Measurements from ENCODE around the gene CEP85. TPM values are rescaled to one million over a fixed set of nuclear protein-coding genes. Genes with fewer than 3 reads are reported as not detected.

Gene CEP85
- total and polyA plus RNA-seq, 9 of the 15 experiments (the other 6 are each of a cell fraction or from before 2014, with no cell fraction given) = 42.1 to 140 (median 92.6) TPM

DNA sequence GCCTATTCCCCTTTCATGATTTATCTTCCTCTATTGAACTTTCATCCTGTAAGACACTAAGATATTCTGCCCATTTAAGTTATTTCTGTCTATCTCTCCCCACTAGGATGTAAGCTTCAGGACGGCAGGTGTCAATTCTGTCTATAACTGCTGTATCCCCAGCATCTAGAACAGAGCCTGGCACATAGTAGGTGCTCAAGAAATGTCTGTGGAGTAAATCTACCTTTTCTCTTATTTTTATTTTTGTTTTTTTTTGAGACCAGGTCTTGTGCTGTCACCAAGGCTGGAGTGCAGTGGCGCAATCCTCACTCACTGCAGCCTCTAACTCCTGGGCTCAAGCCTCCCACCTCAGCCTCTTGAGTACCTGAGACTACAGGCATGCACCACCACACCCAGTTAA lies 89.4 kb downstream of the CEP85 start:
- POLR2A ChIA-PET = interaction anchor here (0.6 to 2.3 kb wide), 3 partner anchors 9 to 36 kb away, joined by 3 to 8 read pairs (median 4); no protein-coding TSS in a partner anchor
- TF ChIP-seq ZFP1 (CRISPR knock-in tag; IDR thresholded peaks at IDR 0.05) (no peak), HEY1 (CRISPR knock-in tag; IDR thresholded peaks at IDR 0.05; ENCODE audit: borderline replicate concordance) (no peak), ZKSCAN1 (IDR thresholded peaks at IDR 0.05; ENCODE audit: low read depth, low read length) (peak; percentile 88), SAFB2 (IDR thresholded peaks at IDR 0.05; ENCODE audit: borderline replicate concordance, low read depth, low read length, severe bottlenecking) (no peak)
- in situ Hi-C loops (cut with MboI) (loop anchor here (5.0 kb wide), 1 partner anchor 36 kb away; no protein-coding TSS in a partner anchor), intact Hi-C loops (cut with micrococcal nuclease) (loop anchor here (5.0 kb wide), 1 partner anchor 211 kb away; the partner anchor contains the start of gene PDIK1L)
- WGBS (ENCODE audit: insufficient coverage, low coverage, missing lambda C conversion rate) = 83% methylated on average over 2 of the region's 2 CpGs
- FAIRE-seq = no peak
- H3K36me3 ChIP-seq (ENCODE audit: control insufficient read depth, insufficient read depth, low read length) = peaks cover 19% of the 10 kb centered on the region; the same call in 2 of the 3 replicates
- no peaks in the 10 kb centered on the region for H3K27me3 ChIP-seq (ENCODE audit: control insufficient read depth in 2 of 2, insufficient read depth in 2 of 2, low read length in 2 of 2)
- no peak overlapping the region for H3K4me3 ChIP-seq
- H4K20me1 ChIP-seq (replicated peaks; ENCODE audit: control insufficient read depth, insufficient read depth, low read length) = no peaks in the 10 kb centered on the region
- peaks cover 2% of the 10 kb centered on the region; the same call in 1 of the 3 replicates for H3K79me2 ChIP-seq (ENCODE audit: control insufficient read depth, insufficient read depth, low read length)
- H3K9me3 ChIP-seq (replicated peaks; ENCODE audit: control insufficient read depth, insufficient read depth, low read depth, low read length) = no peaks in the 10 kb centered on the region
- CTCF ChIA-PET (ENCODE audit: low intra/inter-chr PET ratio) = interaction anchor here (0.7 to 4.4 kb wide), 2 partner anchors 16 to 37 kb away, joined by 3 to 29 read pairs; no protein-coding TSS in a partner anchor
- peaks cover 20 to 37% of the 10 kb centered on the region in 2 experiments; a peak in 4 of 5 replicates for H3K4me1 ChIP-seq (replicated peaks in 1 of 2; ENCODE audit: control insufficient read depth in 2 of 2, insufficient read depth in 2 of 2, low read length in 2 of 2)
- H3K9ac ChIP-seq (ENCODE audit: insufficient read depth in 1 of 2, low read depth in 2 of 2, low read length in 2 of 2) = no peak overlapping the region
- no TSS peak for BruUV-seq (replicated peaks)
- H3K27ac ChIP-seq (ENCODE audit: extremely low read depth, low read depth, low read length) = no peak overlapping the region
- no peak for ATAC-seq
- H3K4me2 ChIP-seq (ENCODE audit: insufficient read depth, low read length) = no peak overlapping the region
- H2AFZ ChIP-seq (ENCODE audit: low read depth, low read length) = no peak overlapping the region
- H3K9me1 ChIP-seq (ENCODE audit: control insufficient read depth, insufficient read depth, low read length) = no peaks in the 10 kb centered on the region
- no peak for DNase-seq (ENCODE audit: extremely low read depth in 1 of 4, low spot score in 3 of 4)

DNA sequence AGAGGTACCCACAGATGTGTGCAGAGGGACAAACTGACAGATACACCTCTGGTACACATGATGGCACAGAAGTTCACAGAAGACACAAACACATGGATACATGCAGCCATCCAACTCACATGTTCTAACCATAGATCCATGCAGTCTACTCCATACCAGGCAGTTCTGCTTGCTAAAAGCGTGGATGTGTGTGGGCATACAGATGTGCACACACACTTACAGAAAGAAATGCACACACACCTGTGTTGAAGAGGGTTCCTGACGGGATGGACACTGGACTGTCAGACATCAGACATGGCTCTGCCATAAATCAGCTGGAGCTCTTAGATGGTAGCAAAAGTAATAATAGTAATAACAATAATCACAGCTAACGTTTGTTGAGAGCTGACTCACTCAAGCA lies 90.5 kb downstream of the CEP85 start:
- Histone ChIP-seq H3K27ac (ENCODE audit: extremely low read depth, low read depth, low read length) (no peak overlapping the region), H3K9me1 (ENCODE audit: control insufficient read depth, insufficient read depth, low read length) (no peaks in the 10 kb centered on the region), H2AFZ (ENCODE audit: low read depth, low read length) (no peak overlapping the region), H3K4me1 (replicated peaks in 1 of 2; ENCODE audit: control insufficient read depth in 2 of 2, insufficient read depth in 2 of 2, low read length in 2 of 2) (peaks cover 12 to 30% of the 10 kb centered on the region in 2 experiments; a peak in 4 of 5 replicates), H3K9me3 (replicated peaks; ENCODE audit: control insufficient read depth, insufficient read depth, low read depth, low read length) (no peaks in the 10 kb centered on the region), H3K4me3 (no peak overlapping the region), H3K9ac (ENCODE audit: insufficient read depth in 1 of 2, low read depth in 2 of 2, low read length in 2 of 2) (no peak overlapping the region), H3K27me3 (ENCODE audit: control insufficient read depth in 2 of 2, insufficient read depth in 2 of 2, low read length in 2 of 2) (no peaks in the 10 kb centered on the region), H3K36me3 (ENCODE audit: control insufficient read depth, insufficient read depth, low read length) (peaks cover 19% of the 10 kb centered on the region; the same call in 2 of the 3 replicates), H4K20me1 (replicated peaks; ENCODE audit: control insufficient read depth, insufficient read depth, low read length) (no peaks in the 10 kb centered on the region), H3K4me2 (ENCODE audit: insufficient read depth, low read length) (no peak overlapping the region), H3K79me2 (ENCODE audit: control insufficient read depth, insufficient read depth, low read length) (no peaks in the 10 kb centered on the region)
- ATAC-seq (no peak), DNase-seq (ENCODE audit: extremely low read depth in 1 of 4, low spot score in 3 of 4) (no peak), FAIRE-seq (no peak)
- 51% methylated on average over 3 of the region's 3 CpGs for WGBS (ENCODE audit: insufficient coverage, low coverage, missing lambda C conversion rate)
- BruUV-seq (replicated peaks) = no TSS peak
- intact Hi-C loops (cut with micrococcal nuclease) = loop anchor here (5.0 kb wide), 1 partner anchor 212 kb away; the partner anchor contains the start of gene PDIK1L
- ChIA-PET CTCF (ENCODE audit: low intra/inter-chr PET ratio) (interaction anchor here (0.6 kb wide), 1 partner anchor 511 kb away, joined by 3 read pairs; no protein-coding TSS in a partner anchor), POLR2A (interaction anchor here (1.4 kb wide), 1 partner anchor 10 kb away, joined by 3 read pairs; no protein-coding TSS in a partner anchor)
- in situ Hi-C loops (cut with MboI) = loop anchor here (5.0 kb wide), 1 partner anchor 37 kb away; no protein-coding TSS in a partner anchor
- no peak for TF ChIP-seq ZKSCAN1 (IDR thresholded peaks at IDR 0.05; ENCODE audit: low read depth, low read length)
- TF ChIP-seq, protein P1, sequence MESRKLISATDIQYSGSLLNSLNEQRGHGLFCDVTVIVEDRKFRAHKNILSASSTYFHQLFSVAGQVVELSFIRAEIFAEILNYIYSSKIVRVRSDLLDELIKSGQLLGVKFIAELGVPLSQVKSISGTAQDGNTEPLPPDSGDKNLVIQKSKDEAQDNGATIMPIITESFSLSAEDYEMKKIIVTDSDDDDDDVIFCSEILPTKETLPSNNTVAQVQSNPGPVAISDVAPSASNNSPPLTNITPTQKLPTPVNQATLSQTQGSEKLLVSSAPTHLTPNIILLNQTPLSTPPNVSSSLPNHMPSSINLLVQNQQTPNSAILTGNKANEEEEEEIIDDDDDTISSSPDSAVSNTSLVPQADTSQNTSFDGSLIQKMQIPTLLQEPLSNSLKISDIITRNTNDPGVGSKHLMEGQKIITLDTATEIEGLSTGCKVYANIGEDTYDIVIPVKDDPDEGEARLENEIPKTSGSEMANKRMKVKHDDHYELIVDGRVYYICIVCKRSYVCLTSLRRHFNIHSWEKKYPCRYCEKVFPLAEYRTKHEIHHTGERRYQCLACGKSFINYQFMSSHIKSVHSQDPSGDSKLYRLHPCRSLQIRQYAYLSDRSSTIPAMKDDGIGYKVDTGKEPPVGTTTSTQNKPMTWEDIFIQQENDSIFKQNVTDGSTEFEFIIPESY (CRISPR knock-in tag; IDR thresholded peaks at IDR 0.05) = no peak
- TF ChIP-seq, protein P2, sequence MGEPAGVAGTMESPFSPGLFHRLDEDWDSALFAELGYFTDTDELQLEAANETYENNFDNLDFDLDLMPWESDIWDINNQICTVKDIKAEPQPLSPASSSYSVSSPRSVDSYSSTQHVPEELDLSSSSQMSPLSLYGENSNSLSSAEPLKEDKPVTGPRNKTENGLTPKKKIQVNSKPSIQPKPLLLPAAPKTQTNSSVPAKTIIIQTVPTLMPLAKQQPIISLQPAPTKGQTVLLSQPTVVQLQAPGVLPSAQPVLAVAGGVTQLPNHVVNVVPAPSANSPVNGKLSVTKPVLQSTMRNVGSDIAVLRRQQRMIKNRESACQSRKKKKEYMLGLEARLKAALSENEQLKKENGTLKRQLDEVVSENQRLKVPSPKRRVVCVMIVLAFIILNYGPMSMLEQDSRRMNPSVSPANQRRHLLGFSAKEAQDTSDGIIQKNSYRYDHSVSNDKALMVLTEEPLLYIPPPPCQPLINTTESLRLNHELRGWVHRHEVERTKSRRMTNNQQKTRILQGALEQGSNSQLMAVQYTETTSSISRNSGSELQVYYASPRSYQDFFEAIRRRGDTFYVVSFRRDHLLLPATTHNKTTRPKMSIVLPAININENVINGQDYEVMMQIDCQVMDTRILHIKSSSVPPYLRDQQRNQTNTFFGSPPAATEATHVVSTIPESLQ (CRISPR knock-in tag; IDR thresholded peaks at IDR 0.05) = no peak
- TF ChIP-seq, protein P3, sequence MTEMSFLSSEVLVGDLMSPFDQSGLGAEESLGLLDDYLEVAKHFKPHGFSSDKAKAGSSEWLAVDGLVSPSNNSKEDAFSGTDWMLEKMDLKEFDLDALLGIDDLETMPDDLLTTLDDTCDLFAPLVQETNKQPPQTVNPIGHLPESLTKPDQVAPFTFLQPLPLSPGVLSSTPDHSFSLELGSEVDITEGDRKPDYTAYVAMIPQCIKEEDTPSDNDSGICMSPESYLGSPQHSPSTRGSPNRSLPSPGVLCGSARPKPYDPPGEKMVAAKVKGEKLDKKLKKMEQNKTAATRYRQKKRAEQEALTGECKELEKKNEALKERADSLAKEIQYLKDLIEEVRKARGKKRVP (CRISPR knock-in tag; IDR thresholded peaks at IDR 0.05) = no peak
- no peak for TF ChIP-seq SMC3 (conservative IDR thresholded peaks at IDR 0.05; ENCODE audit: insufficient read depth, low read depth, low read length)
- TF ChIP-seq ZNF717 (CRISPR knock-in tag; IDR thresholded peaks at IDR 0.05) = no peak

Measured in K562 (cell line).